GM18520 (cell line): ENCODE measurements around the gene C17orf67.
"Not testable (repeated sequence)": the region's sequence is repeated elsewhere in the genome, so short reads cannot be mapped to it uniquely, and the experiment has no call there.

Experiments
- ATAC-seq: cut with Tn5 transposase; IDR thresholded peaks from one replicate; pipeline ENCODE4 v1.9.1; 2021; ENCODE audit not compliant: unreplicated experiment

C17orf67 gene

DNA sequence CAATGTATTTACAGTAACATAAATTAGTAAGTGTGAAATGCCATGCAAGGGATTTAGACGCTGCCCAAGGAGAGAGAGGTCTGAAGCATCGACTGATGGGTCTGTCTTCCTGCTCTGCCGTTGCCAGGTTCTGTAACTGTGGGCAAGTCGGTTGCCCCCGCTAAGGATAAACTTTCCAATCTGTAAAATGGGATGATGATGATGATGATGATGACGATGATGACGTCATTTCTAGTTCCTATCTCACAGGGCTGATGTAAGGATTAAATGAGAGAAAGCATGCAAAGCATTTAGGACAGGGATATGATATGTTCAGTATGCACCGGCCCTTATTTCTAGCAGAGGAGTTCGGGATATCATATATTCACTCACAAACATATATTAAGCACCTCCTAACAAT, 54.8 kb downstream of the C17orf67 start:
- no peak for ATAC-seq

DNA sequence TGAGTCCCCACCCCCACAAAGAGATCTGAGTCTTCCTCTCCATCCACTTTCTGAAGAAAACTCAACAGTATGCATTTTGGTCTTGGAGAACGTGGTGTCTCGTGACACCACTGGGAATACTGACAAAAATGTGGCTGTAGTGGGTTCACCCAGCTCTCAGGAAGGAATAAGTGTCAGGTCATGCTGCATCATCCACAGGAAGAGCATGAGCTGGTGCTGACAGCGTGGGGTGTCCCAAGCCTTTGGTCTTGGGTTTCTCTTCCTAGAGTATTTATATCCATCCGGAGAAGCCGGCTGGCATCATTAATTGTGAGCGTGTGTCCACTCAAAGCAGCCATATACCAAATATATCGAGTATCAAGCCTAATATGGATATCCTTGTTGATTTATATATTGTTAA, 55.9 kb downstream of the C17orf67 start:
- no peak for ATAC-seq

DNA sequence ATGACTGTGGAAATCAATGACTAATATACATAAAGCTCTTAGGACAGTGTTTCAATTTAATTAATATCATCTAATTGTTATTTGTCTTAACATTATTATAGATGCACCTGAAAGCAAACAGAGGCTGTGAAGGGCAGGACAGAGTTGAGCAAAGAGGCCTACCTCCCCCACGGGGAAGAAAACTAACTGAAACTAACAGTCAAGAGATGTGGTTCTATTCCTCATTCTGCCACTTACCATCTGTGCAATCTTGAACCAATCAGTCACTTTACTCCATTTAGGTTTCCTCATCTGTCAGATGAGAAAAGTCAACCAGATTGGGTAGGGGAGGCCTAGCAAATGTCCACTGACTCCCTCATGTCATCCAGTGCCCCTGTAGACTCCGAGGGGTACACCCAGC, 59.1 kb downstream of the C17orf67 start:
- no peak for ATAC-seq

GRCh38 chr17:56773124-56773523, 60.6 kb downstream of the C17orf67 start:
- ATAC-seq, result no peak

GRCh38 chr17:56772442-56772841, 61.3 kb downstream of the C17orf67 start:
- ATAC-seq, result no peak

DNA sequence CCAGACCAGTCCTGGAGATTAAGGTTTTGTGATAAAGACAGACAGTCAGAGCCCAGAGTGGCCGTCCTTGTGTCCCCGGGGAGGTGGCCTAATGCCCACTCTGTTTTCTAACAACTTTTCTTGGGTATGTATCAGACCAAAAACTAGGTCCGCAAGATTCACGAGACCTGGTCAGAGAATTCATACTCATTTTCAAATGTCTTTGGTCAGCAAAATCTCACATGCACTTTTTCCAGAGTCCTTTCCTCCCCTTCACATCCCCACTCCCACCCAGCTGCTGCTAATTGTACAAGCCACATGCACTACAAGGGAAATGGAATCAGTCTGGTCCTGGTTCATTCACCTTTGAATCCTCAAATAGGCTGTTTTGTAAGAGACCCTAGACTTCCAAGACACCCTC, 61.7 kb downstream of the C17orf67 start:
- ATAC-seq, result no peak

DNA sequence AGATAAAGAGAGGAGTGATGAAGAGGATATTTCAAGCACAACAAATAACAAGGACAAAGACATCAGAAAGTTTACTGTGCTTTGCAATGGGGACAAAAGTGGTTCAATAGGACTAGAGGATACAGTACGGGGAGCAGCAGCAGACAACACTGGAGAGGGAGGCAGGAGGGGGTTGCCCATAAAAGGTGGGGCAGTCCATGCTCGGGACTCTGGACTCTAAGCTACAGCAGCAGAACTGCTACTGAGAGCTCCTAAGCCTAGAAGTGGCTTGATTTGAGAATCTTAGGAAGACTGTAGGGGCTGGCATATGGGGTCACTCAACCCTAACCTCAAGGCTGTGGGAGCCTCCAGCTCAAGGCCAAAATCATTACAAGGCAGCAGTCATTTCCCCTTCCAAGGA, 62.2 kb downstream of the C17orf67 start:
- ATAC-seq, result no peak

DNA sequence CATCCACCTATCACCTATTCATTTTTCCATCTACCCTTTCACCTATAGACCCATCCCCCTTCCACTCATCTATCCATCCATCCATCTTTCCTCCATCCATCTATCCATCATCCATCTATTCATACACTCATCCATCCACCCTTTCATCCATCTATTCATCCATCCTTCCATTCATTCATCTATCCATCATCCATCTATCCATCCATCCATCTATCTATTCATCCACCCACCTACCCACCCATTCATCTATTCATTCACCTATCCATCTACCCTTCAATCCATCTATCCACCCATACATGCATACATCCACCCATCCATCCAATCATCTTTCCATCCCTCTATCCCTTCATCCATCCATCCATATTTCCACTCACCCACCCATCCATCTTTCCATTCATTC, 63.3 kb downstream of the C17orf67 start:
- ATAC-seq, result no peak

- no peak for ATAC-seq
Observed at GRCh38 chr17:56765449-56765848, 68.3 kb downstream of the C17orf67 start.

DNA sequence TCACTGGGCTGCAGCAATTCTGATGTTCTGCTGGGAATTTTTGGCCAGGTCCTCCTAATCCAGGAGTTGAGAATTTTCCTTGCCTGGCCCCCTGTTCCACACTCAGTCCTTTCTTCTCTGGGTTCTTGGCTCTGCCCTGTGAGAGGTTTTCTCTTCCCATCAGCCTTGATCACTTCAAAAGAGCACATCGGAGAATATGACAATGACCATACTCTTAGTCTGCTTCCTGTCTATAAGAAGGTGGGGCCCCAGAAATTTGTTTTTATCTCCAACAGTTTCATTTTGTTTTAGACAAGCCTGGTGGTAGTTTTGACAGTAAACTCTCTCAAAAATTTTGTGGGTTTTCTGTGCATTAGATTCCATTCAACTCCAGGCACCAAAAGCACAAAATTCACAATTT, 70.7 kb downstream of the C17orf67 start:
- ATAC-seq, result no peak

DNA sequence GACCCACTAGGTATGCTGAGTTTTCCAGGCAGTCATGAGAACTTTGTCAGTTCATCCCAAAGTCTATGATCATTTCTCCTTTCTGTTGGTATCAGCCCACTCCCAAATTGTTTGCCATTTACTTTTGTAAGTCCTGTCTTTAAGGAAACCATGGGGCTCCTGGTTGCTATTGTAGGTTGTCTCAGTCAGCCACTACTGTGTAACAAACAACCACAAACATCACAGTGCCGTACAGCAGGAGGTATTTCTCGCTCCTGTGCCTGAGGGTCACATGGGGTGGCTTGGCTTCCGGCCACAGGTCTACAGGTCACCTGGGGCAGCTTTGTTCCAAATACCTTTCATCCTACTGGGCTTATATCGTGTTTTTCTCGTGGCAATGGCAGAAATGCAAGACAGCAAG, 71.6 kb downstream of the C17orf67 start:
- ATAC-seq, result no peak

DNA sequence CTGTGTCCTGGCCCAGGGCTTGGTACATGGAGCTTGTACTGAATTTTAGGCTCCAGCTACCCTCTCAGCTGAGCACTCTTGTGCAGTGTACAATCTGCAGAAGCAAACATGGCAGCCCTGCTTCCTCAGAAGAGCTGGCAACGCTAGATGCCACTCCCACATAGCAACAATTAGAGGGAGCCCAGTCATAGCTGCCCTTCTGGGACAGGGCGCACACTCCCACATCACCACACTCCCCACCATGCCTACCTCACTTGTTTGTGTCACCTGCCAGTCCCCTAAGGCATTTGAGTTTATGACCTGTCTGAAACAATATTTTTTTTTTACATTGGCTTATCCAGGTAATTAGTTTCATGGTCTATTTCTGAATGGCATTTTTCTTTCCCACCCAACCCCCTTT, 72.3 kb downstream of the C17orf67 start:
- ATAC-seq, result no peak

GRCh38 chr17:56757611-56758010, 76.1 kb downstream of the C17orf67 start:
- ATAC-seq, result not testable (repeated sequence)

- ATAC-seq, result no peak
Observed at GRCh38 chr17:56756536-56756935, 77.2 kb downstream of the C17orf67 start.

- no peak for ATAC-seq
Observed at GRCh38 chr17:56755310-56755709, 78.4 kb downstream of the C17orf67 start.

GRCh38 chr17:56754523-56755208, 79.1 kb downstream of the C17orf67 start:
- no peak for ATAC-seq

DNA sequence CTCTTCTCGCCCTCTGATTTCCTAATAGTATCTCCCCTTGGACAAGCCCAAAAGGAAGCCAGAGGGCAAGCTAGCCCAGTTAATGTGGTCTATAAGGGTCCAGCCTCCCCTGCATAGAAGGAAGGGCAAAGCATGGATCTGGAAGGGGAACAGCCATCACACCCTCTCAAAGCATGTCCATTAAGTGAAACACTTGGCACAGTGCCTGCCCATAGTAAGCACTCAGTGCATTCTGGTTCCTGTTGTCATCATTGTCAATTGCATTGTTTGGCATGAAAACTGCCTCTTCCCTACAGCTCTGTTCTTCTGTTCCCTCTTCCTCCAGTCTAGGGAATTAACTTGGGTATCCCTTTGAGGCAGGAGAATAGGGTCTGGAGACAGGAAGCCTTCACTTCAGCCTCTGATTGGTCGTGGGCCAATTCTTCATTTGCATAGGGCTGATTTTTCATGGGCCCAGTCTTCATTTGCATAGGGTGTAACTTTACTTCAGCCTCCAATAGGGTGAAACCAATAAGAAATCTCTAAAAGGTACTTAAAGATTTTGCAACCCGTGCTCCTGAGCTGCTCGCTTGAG, 81.4 kb downstream of the C17orf67 start:
- no peak for ATAC-seq

DNA sequence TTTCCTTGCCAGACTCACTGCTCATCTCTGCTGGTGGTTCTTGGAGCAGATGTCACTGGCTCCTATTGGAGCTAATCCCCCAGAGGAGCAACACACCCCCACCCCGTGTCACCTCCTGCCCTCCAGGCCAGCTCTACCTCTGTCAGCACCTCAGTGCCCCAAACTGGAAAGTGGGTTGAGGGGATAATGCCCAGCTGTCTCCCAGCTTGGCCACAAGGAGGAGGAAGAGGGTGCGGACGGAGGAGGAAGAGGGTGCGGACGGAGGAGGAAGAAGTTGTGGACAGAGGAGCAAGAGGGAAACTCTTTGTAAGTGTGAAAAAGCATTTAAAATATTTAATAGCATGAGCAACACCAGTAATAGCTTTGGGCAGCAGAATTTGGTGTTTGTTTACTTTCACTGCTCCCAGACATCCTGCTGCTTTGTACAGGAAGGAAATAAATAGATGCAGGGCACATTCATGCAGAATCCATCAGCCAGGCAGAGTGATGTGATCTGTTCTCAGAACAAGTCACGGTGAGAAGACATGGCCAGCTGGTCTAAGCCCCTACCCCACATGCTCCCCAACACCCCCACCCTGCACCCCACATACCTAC, 82.5 kb downstream of the C17orf67 start:
- no peak for ATAC-seq

- no peak for ATAC-seq
Observed at GRCh38 chr17:56744721-56745120, 89.0 kb downstream of the C17orf67 start.

DNA sequence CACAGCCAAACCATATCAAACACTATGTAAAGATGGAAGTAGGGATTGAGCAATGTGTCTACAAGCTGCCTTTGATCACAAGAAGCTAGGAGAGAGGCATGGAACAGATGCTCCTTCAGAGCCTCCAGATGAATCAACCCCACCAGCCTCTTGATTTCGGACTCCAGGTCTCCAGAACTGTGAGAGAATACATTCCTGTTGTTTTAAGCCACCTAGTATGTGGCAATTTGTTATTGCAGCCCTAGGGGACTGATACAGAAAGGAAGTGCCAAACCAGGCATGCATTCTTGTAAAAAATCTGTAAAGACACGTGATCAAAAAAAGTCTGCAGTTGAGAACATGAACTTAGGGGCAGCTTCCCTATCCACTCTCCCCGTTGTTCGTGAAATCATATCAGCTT, 91.1 kb downstream of the C17orf67 start:
- no peak for ATAC-seq
